IPS DF 6.9 (cell line): ENCODE measurements around the gene ABCA4.

ENCODE experiments used
- DNase-seq: peaks from one replicate; pipeline ENCODE4 v3.0.0-alpha.2; 2013; ENCODE audit warnings: low read depth, low spot score
- H3K27ac ChIP-seq: one replicate; pipeline ENCODE4 v1.5.1; 2013; ENCODE audit warnings: low read length, control low read depth
- H3K27me3 ChIP-seq: 2 replicates; pipeline ENCODE4 v1.6.1; 2013; ENCODE audit warnings: mild to moderate bottlenecking, low read length; ENCODE audit not compliant: control insufficient read depth, insufficient read depth
- H3K36me3 ChIP-seq: 2 replicates; pipeline ENCODE4 v1.6.1; 2013; ENCODE audit warnings: low read length; ENCODE audit not compliant: control insufficient read depth, insufficient read depth
- H3K4me1 ChIP-seq: 2 replicates; pipeline ENCODE4 v1.6.1; 2013; ENCODE audit warnings: low read length; ENCODE audit not compliant: control insufficient read depth, insufficient read depth
- H3K4me3 ChIP-seq: 2 replicates; pipeline ENCODE4 v1.5.1; 2013; ENCODE audit warnings: mild to moderate bottlenecking, low read length
- H3K9me3 ChIP-seq: 2 replicates; pipeline ENCODE4 v1.6.1; 2013; ENCODE audit warnings: low read length, inconsistent platforms; ENCODE audit not compliant: control insufficient read depth, insufficient read depth
- WGBS: extraction: QIAGEN DNeasy Blood & Tissue Kit; methylation state at CpG from one replicate; pipeline ENCODE4 v1.1.7; 2013; ENCODE audit warnings: mixed read lengths, missing lambda C conversion rate; ENCODE audit not compliant: insufficient read length, insufficient coverage; 5-methylcytosine and 5-hydroxymethylcytosine counted together

The ABCA4 gene

DNA sequence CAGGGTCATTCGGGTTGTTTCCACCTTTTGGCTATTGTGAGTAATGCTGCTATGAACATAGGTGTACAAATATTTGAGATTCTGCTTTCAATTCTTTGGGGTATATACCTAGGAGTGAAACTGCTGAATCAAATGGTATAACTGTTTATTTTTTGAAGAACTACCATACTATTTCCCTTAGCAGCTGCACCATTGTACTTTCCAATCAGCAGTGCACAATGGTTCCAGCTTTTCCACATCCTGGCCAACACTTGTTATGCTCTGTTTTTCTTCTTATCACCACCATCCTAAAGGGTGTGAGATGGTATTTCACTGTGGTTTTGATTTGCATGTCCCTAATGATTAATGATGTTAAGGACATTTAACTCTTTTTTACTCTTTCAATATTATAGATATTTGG lies 3.6 kb upstream of the ABCA4 start:
- H3K4me1 ChIP-seq = peaks cover 2% of the 10 kb centered on the region; the same call in 1 of the 2 replicates
- no peak overlapping the region for H3K27ac ChIP-seq
- no peaks in the 10 kb centered on the region for H3K9me3 ChIP-seq
- H3K36me3 ChIP-seq = no peaks in the 10 kb centered on the region
- WGBS = no CpG with 5 or more reads among the region's 1 CpG
- no peaks in the 10 kb centered on the region for H3K27me3 ChIP-seq
- H3K4me3 ChIP-seq = no peak overlapping the region
- no peak for DNase-seq

DNA sequence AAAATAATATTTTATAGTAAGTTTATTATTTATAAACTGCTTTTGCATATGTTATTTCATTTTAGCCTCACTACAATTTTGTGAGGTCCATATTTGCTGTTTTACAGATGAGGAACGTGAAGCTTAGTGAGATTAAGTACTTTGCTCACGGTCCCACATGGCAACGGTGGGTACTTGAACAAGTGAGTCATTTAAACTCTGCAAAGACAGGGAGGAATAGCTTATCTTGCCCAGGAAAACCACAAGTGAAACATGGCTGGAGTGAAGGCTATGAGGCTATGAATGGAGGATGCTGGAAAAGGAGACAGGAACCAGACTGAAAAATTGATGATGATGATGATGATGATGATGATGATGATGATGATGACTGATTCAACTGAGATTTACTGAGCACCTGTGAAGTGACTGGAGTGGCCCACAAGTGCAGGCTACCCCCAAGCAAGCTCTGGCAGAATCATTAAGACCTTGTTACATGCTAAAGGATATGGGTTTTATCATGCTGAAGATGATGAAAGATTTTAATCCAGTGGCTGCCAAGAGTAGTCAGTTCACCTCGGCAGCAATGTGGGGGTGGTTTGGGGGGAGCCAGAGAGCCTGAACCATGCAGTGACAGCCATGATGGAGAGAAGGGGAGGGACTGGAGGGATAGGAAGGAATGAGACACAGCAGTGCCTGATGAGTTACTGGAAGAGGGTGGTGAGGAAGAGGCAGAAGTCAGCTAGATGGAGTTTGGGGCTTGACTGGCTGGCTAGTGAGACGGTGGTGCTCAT lies 1.4 kb upstream of the ABCA4 start:
- no CpG with 5 or more reads among the region's 5 CpGs for WGBS
- Histone ChIP-seq H3K9me3 (no peaks in the 10 kb centered on the region), H3K4me3 (no peak overlapping the region), H3K4me1 (peaks cover 4% of the 10 kb centered on the region; the same call in 1 of the 2 replicates), H3K36me3 (no peaks in the 10 kb centered on the region), H3K27ac (no peak overlapping the region), H3K27me3 (no peaks in the 10 kb centered on the region)
- no peak for DNase-seq

DNA sequence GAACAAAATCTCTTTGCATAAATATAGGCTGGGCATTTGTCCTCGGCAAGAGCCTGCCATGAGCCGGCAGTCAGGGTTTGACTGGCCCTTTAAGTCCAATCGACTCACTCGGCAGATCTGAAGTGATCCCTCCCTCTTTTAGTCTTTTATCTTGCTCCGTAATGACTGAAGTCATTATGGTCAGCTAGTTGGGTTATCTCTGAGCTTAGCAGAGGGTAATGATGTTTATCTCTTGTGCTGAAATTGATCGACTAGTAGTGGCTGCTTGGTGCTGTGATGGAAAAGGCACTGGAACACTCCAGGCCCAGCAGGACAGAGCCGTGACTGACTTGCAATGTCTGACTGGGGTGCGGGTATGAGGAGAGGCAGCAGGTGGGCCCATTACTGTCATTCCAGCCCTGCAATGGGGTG lies 468 bp upstream of the ABCA4 start:
- DNase-seq = no peak
- Histone ChIP-seq H3K4me3 (no peak overlapping the region), H3K4me1 (peaks cover 4% of the 10 kb centered on the region; the same call in 1 of the 2 replicates), H3K9me3 (no peaks in the 10 kb centered on the region), H3K27me3 (no peaks in the 10 kb centered on the region), H3K27ac (no peak overlapping the region), H3K36me3 (no peaks in the 10 kb centered on the region)
- WGBS = no CpG with 5 or more reads among the region's 8 CpGs

DNA sequence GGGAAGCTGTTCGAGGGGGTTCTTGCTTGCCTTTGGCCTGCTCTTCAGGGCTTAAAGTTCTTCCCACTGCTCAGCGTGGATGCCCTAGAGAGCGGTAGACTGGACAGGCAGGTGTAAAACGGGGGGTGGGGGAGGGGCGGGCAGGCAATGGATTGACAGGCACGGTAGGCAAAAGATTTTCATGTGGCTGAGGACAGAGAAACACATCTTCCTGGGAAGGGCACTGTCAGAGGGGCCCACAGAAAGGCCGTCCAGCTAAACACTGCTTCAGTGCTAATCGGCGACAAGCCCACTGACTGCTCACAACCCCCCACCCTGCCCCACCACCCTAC lies 412 bp downstream of the ABCA4 start:
- no CpG with 5 or more reads among the region's 9 CpGs for WGBS
- Histone ChIP-seq H3K36me3 (no peaks in the 10 kb centered on the region), H3K27ac (no peak overlapping the region), H3K4me3 (no peak overlapping the region), H3K4me1 (peaks cover 4% of the 10 kb centered on the region; the same call in 1 of the 2 replicates), H3K9me3 (no peaks in the 10 kb centered on the region), H3K27me3 (no peaks in the 10 kb centered on the region)
- no peak for DNase-seq

DNA sequence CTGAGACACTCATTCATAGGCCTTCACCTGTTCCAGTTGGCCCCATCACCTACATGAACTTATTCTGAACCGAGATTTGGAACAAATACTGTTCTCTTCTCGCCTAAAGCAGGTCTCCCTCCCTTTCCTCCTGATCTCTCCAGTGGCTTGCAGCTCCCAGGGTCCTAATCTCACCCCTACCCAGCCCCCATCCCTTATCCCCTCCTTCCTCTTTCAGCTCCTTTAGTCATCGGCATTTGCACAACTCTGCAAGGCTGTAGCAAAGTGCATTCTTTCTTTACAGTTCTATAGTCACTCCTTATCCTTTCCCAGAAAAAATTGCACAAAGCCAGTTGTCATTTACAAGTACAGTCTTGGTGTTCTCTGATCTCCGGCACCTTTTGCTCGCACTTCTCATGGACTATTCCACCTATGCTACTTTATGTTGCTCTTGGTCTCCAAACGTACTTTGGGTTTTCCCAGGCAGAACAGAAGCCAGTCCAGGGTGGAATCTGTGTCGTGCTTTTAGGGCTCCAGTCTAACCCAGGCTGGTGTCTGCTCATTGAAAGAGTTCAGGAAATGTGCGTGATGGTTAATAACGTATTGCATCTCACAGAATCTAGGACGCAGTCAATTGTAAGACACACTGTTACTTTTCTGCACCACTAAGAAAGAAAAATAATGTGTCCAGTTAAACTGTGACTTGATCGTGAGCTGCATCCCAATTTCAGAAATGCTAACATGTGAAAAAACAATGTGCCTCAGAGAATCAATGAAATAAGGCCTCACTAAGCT lies 965 bp downstream of the ABCA4 start:
- DNase-seq = no peak
- WGBS = no CpG with 5 or more reads among the region's 11 CpGs
- no peak overlapping the region for H3K4me3 ChIP-seq

DNA sequence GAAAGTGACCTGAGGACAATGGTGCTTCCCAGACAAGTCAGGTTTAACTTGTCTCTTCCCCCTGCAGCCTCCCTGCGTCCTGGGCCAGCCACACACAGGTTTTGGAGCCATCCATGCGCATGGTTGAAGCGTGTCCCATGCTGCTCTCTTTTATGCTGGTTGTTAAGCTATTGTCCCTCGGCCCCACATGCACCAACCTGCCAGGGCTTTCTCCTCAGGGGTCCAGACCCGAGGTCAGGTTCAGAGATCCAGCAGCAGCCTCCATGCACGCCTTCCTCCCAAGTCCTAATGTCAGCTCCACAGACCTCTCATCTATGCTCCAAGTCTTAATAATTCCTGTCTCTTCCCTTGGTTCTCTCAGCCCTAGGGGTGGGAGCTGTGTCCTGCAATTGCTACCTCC lies 1.6 kb downstream of the ABCA4 start:
- Histone ChIP-seq H3K27ac (no peak overlapping the region), H3K9me3 (no peaks in the 10 kb centered on the region), H3K4me3 (no peak overlapping the region), H3K36me3 (no peaks in the 10 kb centered on the region), H3K4me1 (peaks cover 4% of the 10 kb centered on the region; the same call in 1 of the 2 replicates), H3K27me3 (no peaks in the 10 kb centered on the region)
- no peak for DNase-seq
- WGBS = no CpG with 5 or more reads among the region's 6 CpGs

More for the DNA sequence above, 965 bp downstream of the ABCA4 start:
- Histone ChIP-seq H3K27ac (no peak overlapping the region), H3K9me3 (no peaks in the 10 kb centered on the region), H3K4me1 (peaks cover 4% of the 10 kb centered on the region; the same call in 1 of the 2 replicates), H3K36me3 (no peaks in the 10 kb centered on the region), H3K27me3 (no peaks in the 10 kb centered on the region)

DNA sequence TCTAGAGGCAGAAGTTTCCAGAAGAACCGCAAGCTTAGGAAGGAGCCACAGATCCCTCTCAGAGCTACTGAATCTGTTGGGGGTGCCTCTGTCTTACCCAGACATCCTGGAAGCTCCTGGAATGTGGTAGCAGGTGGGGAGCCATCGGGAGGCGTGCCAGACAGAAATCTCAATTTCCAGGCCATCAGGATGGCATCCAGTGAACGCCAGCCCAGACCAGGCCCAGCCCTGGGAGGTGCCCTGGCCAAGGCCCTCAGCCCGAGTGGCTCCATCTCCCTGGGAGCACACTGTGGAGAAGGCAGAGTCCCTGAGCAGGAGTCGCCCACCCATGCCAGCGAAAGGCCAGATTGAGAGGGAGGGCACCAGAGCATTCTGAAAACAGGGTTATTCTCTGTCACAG lies 2.5 kb downstream of the ABCA4 start:
- Histone ChIP-seq H3K27ac (no peak overlapping the region), H3K9me3 (no peaks in the 10 kb centered on the region), H3K4me1 (peaks cover 4% of the 10 kb centered on the region; the same call in 1 of the 2 replicates), H3K27me3 (no peaks in the 10 kb centered on the region), H3K4me3 (no peak overlapping the region), H3K36me3 (no peaks in the 10 kb centered on the region)
- WGBS = no CpG with 5 or more reads among the region's 7 CpGs
- DNase-seq = no peak

DNA sequence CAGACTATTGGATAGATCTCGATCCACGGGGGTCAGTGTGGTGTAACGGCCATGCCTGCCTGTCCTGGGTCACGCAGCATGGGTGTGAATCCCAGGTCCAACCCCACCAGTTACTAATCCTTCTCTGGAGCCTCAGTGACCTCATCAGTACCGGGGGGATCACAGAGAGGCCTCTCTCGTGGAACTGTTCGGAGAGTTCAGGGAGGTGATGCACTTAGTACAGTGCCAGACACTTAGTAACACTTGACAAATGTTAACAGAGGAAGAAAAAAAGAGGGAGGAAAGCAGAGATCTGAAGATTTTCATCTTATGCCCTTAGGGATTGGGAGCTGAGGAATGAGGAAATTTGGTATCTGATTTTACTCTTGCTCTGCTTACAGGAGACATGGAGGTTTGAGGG lies 2.9 kb downstream of the ABCA4 start:
- H3K4me3 ChIP-seq = no peak overlapping the region
- no CpG with 5 or more reads among the region's 7 CpGs for WGBS
- no peak overlapping the region for H3K27ac ChIP-seq
- H3K27me3 ChIP-seq = no peaks in the 10 kb centered on the region
- peaks cover 4% of the 10 kb centered on the region; the same call in 1 of the 2 replicates for H3K4me1 ChIP-seq
- H3K9me3 ChIP-seq = no peaks in the 10 kb centered on the region
- H3K36me3 ChIP-seq = no peaks in the 10 kb centered on the region
- DNase-seq = no peak

DNA sequence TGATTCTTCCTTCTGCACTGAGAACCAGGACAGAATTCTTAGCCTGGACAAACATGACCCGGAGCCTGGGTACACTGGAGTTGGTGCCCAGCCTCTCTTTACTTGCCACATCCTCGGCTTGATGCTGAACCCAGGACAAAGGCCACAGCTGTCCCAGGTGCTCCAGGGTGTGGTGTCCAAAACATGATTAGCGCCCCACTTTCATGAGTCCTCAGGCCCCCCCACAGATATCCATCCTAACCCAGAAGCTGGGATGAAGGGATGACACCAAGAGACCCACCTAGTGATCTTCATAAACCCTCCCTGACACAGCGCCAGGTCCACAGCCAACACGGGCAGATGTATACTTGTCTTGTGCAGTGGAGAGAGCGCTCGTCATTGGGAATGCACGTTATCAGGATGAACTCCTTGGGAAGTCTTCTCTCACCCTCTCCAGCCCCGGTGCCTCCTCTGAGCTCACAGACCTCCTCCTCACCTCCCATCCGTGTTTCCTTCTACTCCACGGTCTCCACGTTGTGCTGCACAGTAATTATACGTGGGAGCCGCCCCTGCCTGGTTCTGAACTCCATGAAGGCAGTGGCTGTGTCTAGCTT lies 3.6 kb downstream of the ABCA4 start:
- no peak overlapping the region for H3K27ac ChIP-seq
- no peaks in the 10 kb centered on the region for H3K9me3 ChIP-seq
- H3K4me1 ChIP-seq = peaks cover 4% of the 10 kb centered on the region; the same call in 1 of the 2 replicates
- WGBS = no CpG with 5 or more reads among the region's 14 CpGs
- DNase-seq = no peak
- no peak overlapping the region for H3K4me3 ChIP-seq
- H3K36me3 ChIP-seq = no peaks in the 10 kb centered on the region
- no peaks in the 10 kb centered on the region for H3K27me3 ChIP-seq

DNA sequence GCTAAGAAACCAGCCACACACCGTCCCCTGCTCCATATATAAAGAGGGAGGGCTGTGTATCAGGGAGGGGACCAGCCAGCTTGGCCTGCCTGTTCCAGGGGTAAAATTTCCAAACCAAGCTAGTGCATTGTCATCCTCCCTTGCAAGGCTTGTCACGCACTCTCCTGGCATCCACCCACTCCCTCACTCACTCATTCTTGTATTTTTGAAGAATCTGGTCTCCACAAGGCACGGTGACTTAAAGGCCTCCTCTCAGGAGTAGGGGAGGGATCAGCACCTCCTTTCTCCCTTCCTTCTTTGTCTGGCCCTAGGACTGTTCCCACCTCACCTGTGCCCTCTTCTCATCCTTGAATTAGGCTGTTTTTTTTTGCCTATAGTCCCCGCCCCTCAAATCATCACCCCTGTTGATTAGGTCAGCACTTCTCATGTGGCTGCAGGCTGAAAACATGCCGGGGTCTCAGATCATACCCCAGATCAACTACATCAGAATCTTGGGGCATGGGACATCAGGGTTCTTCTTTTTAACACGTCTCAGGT lies 5.0 kb downstream of the ABCA4 start:
- no peak overlapping the region for H3K4me3 ChIP-seq
- no peaks in the 10 kb centered on the region for H3K9me3 ChIP-seq
- WGBS = no CpG with 5 or more reads among the region's 6 CpGs
- no peaks in the 10 kb centered on the region for H3K27me3 ChIP-seq
- H3K4me1 ChIP-seq = peaks cover 4% of the 10 kb centered on the region
- DNase-seq = no peak
- no peak overlapping the region for H3K27ac ChIP-seq
- no peaks in the 10 kb centered on the region for H3K36me3 ChIP-seq
